HEK293T (cell line): ENCODE measurements around the gene TSPAN18.

Experiments
- BHLHE40 ChIP-seq: fragments of 450-650 bp; IDR thresholded peaks from 2 replicates; pipeline ENCODE4 v1.6.1; 2016; ENCODE audit warnings: mild to moderate bottlenecking, moderate library complexity, borderline replicate concordance
- ELF4 ChIP-seq: fragments of 450-650 bp; IDR thresholded peaks from 2 replicates; pipeline ENCODE4 v1.6.1; 2017; ENCODE audit warnings: antibody characterized with exemption
- NFRKB ChIP-seq: fragments of 450-650 bp; IDR thresholded peaks from 2 replicates; pipeline ENCODE4 v1.6.1; 2016; ENCODE audit warnings: mild to moderate bottlenecking, moderate library complexity
- SUZ12 ChIP-seq: fragments of 450-650 bp; IDR thresholded peaks from 2 replicates; pipeline ENCODE4 v1.6.1; 2016; ENCODE audit warnings: mild to moderate bottlenecking

GRCh38 chr11:44960200-44960845, 233.6 kb downstream of the TSPAN18 start:
- TF ChIP-seq ELF4 = no peak
- no peak for TF ChIP-seq SUZ12
- no peak for TF ChIP-seq BHLHE40
- no peak for TF ChIP-seq NFRKB
